Measurements from ENCODE around the gene UBXN11.

DNA sequence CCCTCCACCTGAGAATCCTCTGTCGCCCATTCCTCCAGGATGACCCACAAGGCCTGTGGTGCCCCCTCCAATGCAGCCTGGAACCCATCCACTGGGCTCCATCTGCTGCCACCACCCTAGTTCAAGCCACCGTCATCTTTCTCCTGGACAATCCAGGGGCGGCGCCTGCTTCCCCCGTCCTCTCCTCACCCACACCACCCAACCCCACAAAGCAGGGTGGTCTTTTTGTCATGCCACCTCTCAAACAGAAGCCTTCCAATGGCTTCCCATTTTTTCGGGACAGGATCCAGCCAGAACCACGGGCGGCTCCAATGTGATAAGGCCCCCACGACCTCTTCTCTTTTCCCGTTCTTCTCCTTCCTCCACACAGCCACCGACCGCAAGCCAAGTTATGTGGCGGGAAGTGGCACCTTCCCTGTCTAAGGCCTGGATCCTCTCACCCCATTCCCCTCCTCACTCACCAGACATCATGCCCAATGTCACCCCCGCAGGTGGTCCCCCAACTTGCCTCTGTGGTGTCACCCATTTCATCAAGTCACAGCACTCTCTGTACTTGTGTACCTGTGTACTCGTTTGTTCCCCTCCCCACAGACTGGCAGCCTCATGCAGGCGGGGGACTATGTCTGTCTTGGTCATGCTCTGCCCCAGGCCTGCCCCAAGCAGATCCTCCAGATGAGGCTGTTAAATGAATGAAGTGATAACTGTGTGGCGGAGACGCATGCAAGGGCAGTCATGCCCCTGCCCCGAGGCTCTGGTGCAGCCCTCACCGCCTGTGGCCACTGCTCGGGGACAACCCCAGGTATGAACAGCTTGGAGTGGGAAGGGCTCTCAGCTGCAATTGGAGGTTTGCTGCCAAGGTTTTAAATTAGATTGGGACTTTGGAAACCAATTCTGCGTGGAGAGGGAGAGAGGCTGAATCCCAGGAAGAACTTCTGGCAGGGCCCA, 11.0 kb downstream of the UBXN11 start:
- TF ChIP-seq, protein P1, sequence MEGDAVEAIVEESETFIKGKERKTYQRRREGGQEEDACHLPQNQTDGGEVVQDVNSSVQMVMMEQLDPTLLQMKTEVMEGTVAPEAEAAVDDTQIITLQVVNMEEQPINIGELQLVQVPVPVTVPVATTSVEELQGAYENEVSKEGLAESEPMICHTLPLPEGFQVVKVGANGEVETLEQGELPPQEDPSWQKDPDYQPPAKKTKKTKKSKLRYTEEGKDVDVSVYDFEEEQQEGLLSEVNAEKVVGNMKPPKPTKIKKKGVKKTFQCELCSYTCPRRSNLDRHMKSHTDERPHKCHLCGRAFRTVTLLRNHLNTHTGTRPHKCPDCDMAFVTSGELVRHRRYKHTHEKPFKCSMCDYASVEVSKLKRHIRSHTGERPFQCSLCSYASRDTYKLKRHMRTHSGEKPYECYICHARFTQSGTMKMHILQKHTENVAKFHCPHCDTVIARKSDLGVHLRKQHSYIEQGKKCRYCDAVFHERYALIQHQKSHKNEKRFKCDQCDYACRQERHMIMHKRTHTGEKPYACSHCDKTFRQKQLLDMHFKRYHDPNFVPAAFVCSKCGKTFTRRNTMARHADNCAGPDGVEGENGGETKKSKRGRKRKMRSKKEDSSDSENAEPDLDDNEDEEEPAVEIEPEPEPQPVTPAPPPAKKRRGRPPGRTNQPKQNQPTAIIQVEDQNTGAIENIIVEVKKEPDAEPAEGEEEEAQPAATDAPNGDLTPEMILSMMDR (IDR thresholded peaks at IDR 0.05; ENCODE audit: borderline replicate concordance, extremely low read depth, low read length, poor library complexity, severe bottlenecking): no peak
- TF ChIP-seq EZH2 (IDR thresholded peaks at IDR 0.05; ENCODE audit: borderline replicate concordance, low read depth, low read length, severe bottlenecking): no peak

Measured in DND-41 (cell line).